ENCODE data around the gene MED27. TPM values are rescaled to one million over a fixed set of nuclear protein-coding genes. Genes with fewer than 3 reads are reported as not detected.

The MED27 gene
- total and polyA plus RNA-seq, 10 of the 15 experiments (the other 5 are each of a cell fraction or from before 2014, with no cell fraction given) = 20.3 to 50.3 (median 35.5) TPM

- TF ChIP-seq TCF3 (IDR thresholded peaks at IDR 0.05; ENCODE audit: borderline replicate concordance, insufficient read depth, low read depth, low read length) (no peak), NKRF (conservative IDR thresholded peaks at IDR 0.05) (no peak)
Observed at GRCh38 chr9:131874447-131874846, 205.2 kb downstream of the MED27 start (continued).

- FAIRE-seq (no peak), ATAC-seq (no peak), DNase-seq (ENCODE audit: low read depth, low spot score) (no peak)
- no peak overlapping the region for H2AFZ ChIP-seq (ENCODE audit: control insufficient read depth, low read depth, low read length)
- no TSS peak for BruUV-seq (replicated peaks)
- H3K4me3 ChIP-seq = no peak overlapping the region
- no peaks in the 10 kb centered on the region for H4K20me1 ChIP-seq (ENCODE audit: control insufficient read depth, insufficient read depth)
- intact Hi-C loops (cut with micrococcal nuclease; ENCODE audit: unreplicated experiment) = no loop called here
- no peak overlapping the region for H3K4me2 ChIP-seq (ENCODE audit: control insufficient read depth, insufficient read depth)
- CTCF ChIA-PET = no interaction called here
- no peaks in the 10 kb centered on the region for H3K79me2 ChIP-seq (ENCODE audit: control insufficient read depth, insufficient read depth, low read length)
- no peaks in the 10 kb centered on the region for H3K27me3 ChIP-seq (replicated peaks in 1 of 2; ENCODE audit: control insufficient read depth in 2 of 2, insufficient read depth in 2 of 2, low read length in 1 of 2)
- POLR2A ChIA-PET = no interaction called here
- RAD21 ChIA-PET (ENCODE audit: unreplicated experiment) = no interaction called here
- in situ Hi-C loops (cut with MboI) = no loop called here
- H3K9ac ChIP-seq (ENCODE audit: control insufficient read depth, insufficient read depth, low read length) = no peak overlapping the region
- WGBS (ENCODE audit: insufficient coverage, insufficient replicate concordance, low lambda C conversion rate, missing lambda C conversion rate) = 89% methylated on average over 13 of the region's 13 CpGs
- no peaks in the 10 kb centered on the region for H3K4me1 ChIP-seq (ENCODE audit: control insufficient read depth, insufficient read depth, low read length)
- no peaks in the 10 kb centered on the region; a peak in 2 of 4 replicates for H3K36me3 ChIP-seq (ENCODE audit: control insufficient read depth in 2 of 2, insufficient read depth in 2 of 2, low read length in 1 of 2)
- H3K9me3 ChIP-seq (replicated peaks; ENCODE audit: control insufficient read depth, insufficient read depth, low read length) = no peaks in the 10 kb centered on the region
- no peak overlapping the region for H3K27ac ChIP-seq (ENCODE audit: control insufficient read depth, insufficient read depth)
- SMC1A ChIA-PET (ENCODE audit: uncharacterized antibody, unreplicated experiment) = no interaction called here
- no peak for TF ChIP-seq CREM (IDR thresholded peaks at IDR 0.05; ENCODE audit: low read depth)
- no peak for TF ChIP-seq E2F8 (IDR thresholded peaks at IDR 0.05; ENCODE audit: low read depth, partially characterized antibody)
- TF ChIP-seq NBN (IDR thresholded peaks at IDR 0.05) = no peak
- TF ChIP-seq SUZ12 (IDR thresholded peaks at IDR 0.05; ENCODE audit: unreplicated experiment) = no peak
- no peak for TF ChIP-seq PML (IDR thresholded peaks at IDR 0.05; ENCODE audit: low read length)
- no peak for TF ChIP-seq STAT1 (conservative IDR thresholded peaks at IDR 0.05)
- TF ChIP-seq SIN3A (IDR thresholded peaks at IDR 0.05; ENCODE audit: low read depth, low read length) = no peak
- TF ChIP-seq, protein P1, sequence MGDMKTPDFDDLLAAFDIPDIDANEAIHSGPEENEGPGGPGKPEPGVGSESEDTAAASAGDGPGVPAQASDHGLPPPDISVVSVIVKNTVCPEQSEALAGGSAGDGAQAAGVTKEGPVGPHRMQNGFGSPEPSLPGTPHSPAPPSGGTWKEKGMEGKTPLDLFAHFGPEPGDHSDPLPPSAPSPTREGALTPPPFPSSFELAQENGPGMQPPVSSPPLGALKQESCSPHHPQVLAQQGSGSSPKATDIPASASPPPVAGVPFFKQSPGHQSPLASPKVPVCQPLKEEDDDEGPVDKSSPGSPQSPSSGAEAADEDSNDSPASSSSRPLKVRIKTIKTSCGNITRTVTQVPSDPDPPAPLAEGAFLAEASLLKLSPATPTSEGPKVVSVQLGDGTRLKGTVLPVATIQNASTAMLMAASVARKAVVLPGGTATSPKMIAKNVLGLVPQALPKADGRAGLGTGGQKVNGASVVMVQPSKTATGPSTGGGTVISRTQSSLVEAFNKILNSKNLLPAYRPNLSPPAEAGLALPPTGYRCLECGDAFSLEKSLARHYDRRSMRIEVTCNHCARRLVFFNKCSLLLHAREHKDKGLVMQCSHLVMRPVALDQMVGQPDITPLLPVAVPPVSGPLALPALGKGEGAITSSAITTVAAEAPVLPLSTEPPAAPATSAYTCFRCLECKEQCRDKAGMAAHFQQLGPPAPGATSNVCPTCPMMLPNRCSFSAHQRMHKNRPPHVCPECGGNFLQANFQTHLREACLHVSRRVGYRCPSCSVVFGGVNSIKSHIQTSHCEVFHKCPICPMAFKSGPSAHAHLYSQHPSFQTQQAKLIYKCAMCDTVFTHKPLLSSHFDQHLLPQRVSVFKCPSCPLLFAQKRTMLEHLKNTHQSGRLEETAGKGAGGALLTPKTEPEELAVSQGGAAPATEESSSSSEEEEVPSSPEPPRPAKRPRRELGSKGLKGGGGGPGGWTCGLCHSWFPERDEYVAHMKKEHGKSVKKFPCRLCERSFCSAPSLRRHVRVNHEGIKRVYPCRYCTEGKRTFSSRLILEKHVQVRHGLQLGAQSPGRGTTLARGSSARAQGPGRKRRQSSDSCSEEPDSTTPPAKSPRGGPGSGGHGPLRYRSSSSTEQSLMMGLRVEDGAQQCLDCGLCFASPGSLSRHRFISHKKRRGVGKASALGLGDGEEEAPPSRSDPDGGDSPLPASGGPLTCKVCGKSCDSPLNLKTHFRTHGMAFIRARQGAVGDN (IDR thresholded peaks at IDR 0.05) = no peak
- TF ChIP-seq, protein P2, sequence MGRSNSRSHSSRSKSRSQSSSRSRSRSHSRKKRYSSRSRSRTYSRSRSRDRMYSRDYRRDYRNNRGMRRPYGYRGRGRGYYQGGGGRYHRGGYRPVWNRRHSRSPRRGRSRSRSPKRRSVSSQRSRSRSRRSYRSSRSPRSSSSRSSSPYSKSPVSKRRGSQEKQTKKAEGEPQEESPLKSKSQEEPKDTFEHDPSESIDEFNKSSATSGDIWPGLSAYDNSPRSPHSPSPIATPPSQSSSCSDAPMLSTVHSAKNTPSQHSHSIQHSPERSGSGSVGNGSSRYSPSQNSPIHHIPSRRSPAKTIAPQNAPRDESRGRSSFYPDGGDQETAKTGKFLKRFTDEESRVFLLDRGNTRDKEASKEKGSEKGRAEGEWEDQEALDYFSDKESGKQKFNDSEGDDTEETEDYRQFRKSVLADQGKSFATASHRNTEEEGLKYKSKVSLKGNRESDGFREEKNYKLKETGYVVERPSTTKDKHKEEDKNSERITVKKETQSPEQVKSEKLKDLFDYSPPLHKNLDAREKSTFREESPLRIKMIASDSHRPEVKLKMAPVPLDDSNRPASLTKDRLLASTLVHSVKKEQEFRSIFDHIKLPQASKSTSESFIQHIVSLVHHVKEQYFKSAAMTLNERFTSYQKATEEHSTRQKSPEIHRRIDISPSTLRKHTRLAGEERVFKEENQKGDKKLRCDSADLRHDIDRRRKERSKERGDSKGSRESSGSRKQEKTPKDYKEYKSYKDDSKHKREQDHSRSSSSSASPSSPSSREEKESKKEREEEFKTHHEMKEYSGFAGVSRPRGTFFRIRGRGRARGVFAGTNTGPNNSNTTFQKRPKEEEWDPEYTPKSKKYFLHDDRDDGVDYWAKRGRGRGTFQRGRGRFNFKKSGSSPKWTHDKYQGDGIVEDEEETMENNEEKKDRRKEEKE (IDR thresholded peaks at IDR 0.05) = no peak
Observed at GRCh38 chr9:131873891-131874440, 205.7 kb downstream of the MED27 start.
